Measurements from ENCODE around the gene TMEM143.

TMEM143 gene

GRCh38 chr19:48381178-48381950 lies 17.6 kb upstream of the TMEM143 start:
- TF ChIP-seq EP300 (IDR thresholded peaks at IDR 0.05; ENCODE audit: borderline replicate concordance) (no peak), EGR1 (IDR thresholded peaks at IDR 0.05) (no peak), CEBPB (IDR thresholded peaks at IDR 0.05) (no peak), TAF1 (IDR thresholded peaks at IDR 0.05; ENCODE audit: low read depth) (no peak)

GRCh38 chr19:48379058-48379457 lies 15.3 kb upstream of the TMEM143 start:
- no peak for TF ChIP-seq YY1 (IDR thresholded peaks at IDR 0.05; ENCODE audit: low read depth)
- no peak for TF ChIP-seq EGR1 (IDR thresholded peaks at IDR 0.05)
- no peak for TF ChIP-seq TAF1 (IDR thresholded peaks at IDR 0.05; ENCODE audit: low read depth)
- TF ChIP-seq MAX (IDR thresholded peaks at IDR 0.05) = no peak
- no peak for TF ChIP-seq TEAD4 (IDR thresholded peaks at IDR 0.05)
- TF ChIP-seq EP300 (IDR thresholded peaks at IDR 0.05; ENCODE audit: borderline replicate concordance) = no peak
- TF ChIP-seq CREB1 (IDR thresholded peaks at IDR 0.05; ENCODE audit: low read depth) = no peak
- TF ChIP-seq RAD21 (IDR thresholded peaks at IDR 0.05; ENCODE audit: low read depth) = no peak
- TF ChIP-seq TCF12 (IDR thresholded peaks at IDR 0.05; ENCODE audit: low read depth) = no peak
- TF ChIP-seq REST (IDR thresholded peaks at IDR 0.05; ENCODE audit: low read depth) = no peak
- no peak for TF ChIP-seq NFIC (IDR thresholded peaks at IDR 0.05)
- TF ChIP-seq FOXM1 (IDR thresholded peaks at IDR 0.05; ENCODE audit: borderline replicate concordance, low read depth) = no peak
- no peak for TF ChIP-seq CEBPB (IDR thresholded peaks at IDR 0.05)
- no peak for TF ChIP-seq USF1 (IDR thresholded peaks at IDR 0.05)
- TF ChIP-seq ZBTB7A (IDR thresholded peaks at IDR 0.05; ENCODE audit: low read depth) = no peak

GRCh38 chr19:48378194-48378570 lies 14.4 kb upstream of the TMEM143 start:
- TF ChIP-seq TCF12 (IDR thresholded peaks at IDR 0.05; ENCODE audit: low read depth) = no peak

GRCh38 chr19:48373567-48373966 lies 9.8 kb upstream of the TMEM143 start:
- TF ChIP-seq CEBPB (IDR thresholded peaks at IDR 0.05) (no peak), TAF1 (IDR thresholded peaks at IDR 0.05; ENCODE audit: low read depth) (no peak), TCF12 (IDR thresholded peaks at IDR 0.05; ENCODE audit: low read depth) (no peak), EGR1 (IDR thresholded peaks at IDR 0.05) (no peak), USF1 (IDR thresholded peaks at IDR 0.05) (no peak), YY1 (IDR thresholded peaks at IDR 0.05; ENCODE audit: low read depth) (no peak), ZBTB7A (IDR thresholded peaks at IDR 0.05; ENCODE audit: low read depth) (no peak), RAD21 (IDR thresholded peaks at IDR 0.05; ENCODE audit: low read depth) (no peak), CREB1 (IDR thresholded peaks at IDR 0.05; ENCODE audit: low read depth) (no peak), FOXM1 (IDR thresholded peaks at IDR 0.05; ENCODE audit: borderline replicate concordance, low read depth) (no peak), MAX (IDR thresholded peaks at IDR 0.05) (no peak), NFIC (IDR thresholded peaks at IDR 0.05) (no peak), TEAD4 (IDR thresholded peaks at IDR 0.05) (no peak)

- TF ChIP-seq USF1 (IDR thresholded peaks at IDR 0.05) (no peak), ZBTB7A (IDR thresholded peaks at IDR 0.05; ENCODE audit: low read depth) (no peak)
Observed at GRCh38 chr19:48372904-48373303, 9.2 kb upstream of the TMEM143 start.

- TF ChIP-seq CEBPB (IDR thresholded peaks at IDR 0.05) = no peak
- TF ChIP-seq EGR1 (IDR thresholded peaks at IDR 0.05) = no peak
- no peak for TF ChIP-seq TEAD4 (IDR thresholded peaks at IDR 0.05)
- no peak for TF ChIP-seq CREB1 (IDR thresholded peaks at IDR 0.05; ENCODE audit: low read depth)
- TF ChIP-seq YY1 (IDR thresholded peaks at IDR 0.05; ENCODE audit: low read depth) = no peak
- no peak for TF ChIP-seq ZBTB7A (IDR thresholded peaks at IDR 0.05; ENCODE audit: low read depth)
- no peak for TF ChIP-seq TCF12 (IDR thresholded peaks at IDR 0.05; ENCODE audit: low read depth)
- no peak for TF ChIP-seq RAD21 (IDR thresholded peaks at IDR 0.05; ENCODE audit: low read depth)
- TF ChIP-seq USF1 (IDR thresholded peaks at IDR 0.05) = no peak
- TF ChIP-seq MAX (IDR thresholded peaks at IDR 0.05) = no peak
- no peak for TF ChIP-seq EP300 (IDR thresholded peaks at IDR 0.05; ENCODE audit: borderline replicate concordance)
- TF ChIP-seq FOXM1 (IDR thresholded peaks at IDR 0.05; ENCODE audit: borderline replicate concordance, low read depth) = no peak
- no peak for TF ChIP-seq TAF1 (IDR thresholded peaks at IDR 0.05; ENCODE audit: low read depth)
Observed at GRCh38 chr19:48371367-48371766, 7.6 kb upstream of the TMEM143 start.

GRCh38 chr19:48370955-48371354 lies 7.2 kb upstream of the TMEM143 start:
- TF ChIP-seq YY1 (IDR thresholded peaks at IDR 0.05; ENCODE audit: low read depth) = no peak
- TF ChIP-seq USF1 (IDR thresholded peaks at IDR 0.05) = no peak
- no peak for TF ChIP-seq FOXM1 (IDR thresholded peaks at IDR 0.05; ENCODE audit: borderline replicate concordance, low read depth)
- no peak for TF ChIP-seq EGR1 (IDR thresholded peaks at IDR 0.05)
- TF ChIP-seq CREB1 (IDR thresholded peaks at IDR 0.05; ENCODE audit: low read depth) = no peak
- TF ChIP-seq RAD21 (IDR thresholded peaks at IDR 0.05; ENCODE audit: low read depth) = no peak
- no peak for TF ChIP-seq MAX (IDR thresholded peaks at IDR 0.05)

All from Ishikawa (cell line).